Subcutaneous abdominal adipose tissue (tissue), 5 donors: Measurements from ENCODE around the gene NRM.

ENCODE experiments used
- H3K27ac ChIP-seq: one replicate; pipeline ENCODE4 v1.7.0; 2013; ENCODE audit warnings: low read depth, mild to moderate bottlenecking, inconsistent platforms, low read length, moderate library complexity
- H3K27me3 ChIP-seq, 5 donors: one replicate each; pipeline ENCODE4 v1.7.0; 2013; ENCODE audit warnings: low read length in 5 of 5, inconsistent platforms in 1 of 5; ENCODE audit not compliant: control insufficient read depth in 5 of 5, insufficient read depth in 4 of 5
- H3K36me3 ChIP-seq, 5 donors: one replicate each; pipeline ENCODE4 v1.7.0; 2013; ENCODE audit warnings: low read length in 5 of 5; ENCODE audit not compliant: control insufficient read depth in 5 of 5, insufficient read depth in 5 of 5
- H3K4me1 ChIP-seq, 5 donors: one replicate each; pipeline ENCODE4 v1.7.0; 2013; ENCODE audit warnings: low read length in 5 of 5, mild to moderate bottlenecking in 3 of 5, moderate library complexity in 1 of 5; ENCODE audit not compliant: control insufficient read depth in 5 of 5, insufficient read depth in 5 of 5
- H3K4me3 ChIP-seq, 5 donors: one replicate each; pipeline ENCODE4 v1.7.0; 2013; ENCODE audit warnings: low read length in 5 of 5, low read depth in 1 of 5
- H3K9ac ChIP-seq, 5 donors: one replicate each; pipeline ENCODE4 v1.7.0; 2013; ENCODE audit warnings: low read length in 5 of 5, mild to moderate bottlenecking in 4 of 5, moderate library complexity in 3 of 5
- H3K9me3 ChIP-seq, 5 donors: one replicate each; pipeline ENCODE4 v1.7.0; 2013; ENCODE audit warnings: low read length in 5 of 5; ENCODE audit not compliant: control insufficient read depth in 5 of 5
- donor health status: healthy.
- donor health status: healthy.
- donor health status: healthy.
- donor health status: healthy.
- donor health status: healthy.

The NRM gene, protein sequence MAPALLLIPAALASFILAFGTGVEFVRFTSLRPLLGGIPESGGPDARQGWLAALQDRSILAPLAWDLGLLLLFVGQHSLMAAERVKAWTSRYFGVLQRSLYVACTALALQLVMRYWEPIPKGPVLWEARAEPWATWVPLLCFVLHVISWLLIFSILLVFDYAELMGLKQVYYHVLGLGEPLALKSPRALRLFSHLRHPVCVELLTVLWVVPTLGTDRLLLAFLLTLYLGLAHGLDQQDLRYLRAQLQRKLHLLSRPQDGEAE

GRCh38 chr6:30690403-30691207 is at the start of gene NRM:
Gene NRM, minus strand, starts transcription at chr6:30690984. Its CDS starts 10 bp downstream, at chr6:30690974.
- peaks cover 0 to 4% (median 0%) of the 10 kb centered on the region in 5 donors for H3K27me3 ChIP-seq
- H3K9me3 ChIP-seq: no peaks in the 10 kb centered on the region
- peak within 1 kb of the TSS; percentile 40 to 82 (median 61) for H3K9ac ChIP-seq
- H3K4me1 ChIP-seq: peaks cover 8 to 55% (median 50%) of the 10 kb centered on the region in 5 donors
- H3K27ac ChIP-seq: peak within 1 kb of the TSS; percentile 100
- H3K4me3 ChIP-seq: peak within 1 kb of the TSS; percentile 52 to 97 (median 80)
- H3K36me3 ChIP-seq: no peaks in the 10 kb centered on the region

- Histone ChIP-seq H3K36me3 (peaks cover 15 to 53% (median 42%) of the 10 kb centered on the region in 5 donors), H3K27ac (peak overlapping the region; percentile 89), H3K4me3 (no peak overlapping the region), H3K9me3 (no peaks in the 10 kb centered on the region), H3K27me3 (no peaks in the 10 kb centered on the region), H3K9ac (no peak overlapping the region), H3K4me1 (peaks cover 18 to 71% (median 43%) of the 10 kb centered on the region in 5 donors)
These were observed 49.7 kb upstream of the NRM start for GRCh38 chr6:30740540-30740870.

GRCh38 chr6:30738532-30738931 is 47.7 kb upstream of the NRM start:
- H3K36me3 ChIP-seq: peaks cover 15 to 72% (median 56%) of the 10 kb centered on the region in 5 donors
- no peak overlapping the region for H3K27ac ChIP-seq
- no peaks in the 10 kb centered on the region for H3K9me3 ChIP-seq
- no peaks in the 10 kb centered on the region for H3K27me3 ChIP-seq
- no peak overlapping the region for H3K4me3 ChIP-seq
- H3K9ac ChIP-seq: no peak overlapping the region
- peaks cover 17 to 55% (median 29%) of the 10 kb centered on the region in 5 donors for H3K4me1 ChIP-seq

DNA sequence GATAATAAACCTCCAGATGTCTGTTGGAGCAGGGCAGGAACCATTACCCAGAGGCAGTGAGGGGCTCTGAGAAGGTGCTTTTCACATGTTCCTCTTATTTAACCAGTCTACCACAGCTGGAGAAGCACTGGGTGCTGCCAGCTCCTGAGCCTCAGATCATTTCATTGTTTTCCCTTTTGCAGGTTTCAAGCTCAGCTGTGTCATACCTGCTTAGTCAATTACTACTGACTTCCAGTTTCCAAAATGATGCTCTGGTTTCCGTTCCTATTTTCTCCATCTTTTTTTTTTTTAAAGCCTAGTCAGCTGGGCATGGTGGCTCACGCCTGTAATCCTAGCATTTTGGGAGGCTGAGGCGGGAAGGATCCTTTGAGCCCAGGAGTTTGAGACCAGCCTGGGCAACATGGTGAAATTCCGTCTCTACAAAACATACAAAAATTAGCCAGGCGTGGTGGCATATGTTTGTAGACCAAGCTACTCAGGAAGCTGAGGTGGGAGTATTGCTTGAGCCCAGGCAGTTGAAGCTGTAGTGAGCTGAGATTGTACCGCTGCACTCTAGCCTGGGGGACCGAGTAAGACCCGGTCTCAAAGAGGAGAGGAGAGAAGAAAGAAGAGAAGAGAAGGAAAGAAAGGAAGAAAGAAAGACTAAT is 45.0 kb upstream of the NRM start:
- no peaks in the 10 kb centered on the region for H3K27me3 ChIP-seq
- no peak overlapping the region for H3K4me3 ChIP-seq
- H3K36me3 ChIP-seq: peaks cover 15 to 90% (median 72%) of the 10 kb centered on the region in 5 donors
- no peak overlapping the region for H3K9ac ChIP-seq
- H3K27ac ChIP-seq: no peak overlapping the region
- no peaks in the 10 kb centered on the region for H3K9me3 ChIP-seq
- peaks cover 2 to 36% (median 10%) of the 10 kb centered on the region in 5 donors for H3K4me1 ChIP-seq

- peaks cover 0 to 17% (median 15%) of the 10 kb centered on the region in 5 donors for H3K4me1 ChIP-seq
- H3K9me3 ChIP-seq: no peaks in the 10 kb centered on the region
- no peaks in the 10 kb centered on the region for H3K27me3 ChIP-seq
- no peak overlapping the region for H3K4me3 ChIP-seq
- H3K9ac ChIP-seq: no peak overlapping the region
- peaks cover 0 to 88% (median 71%) of the 10 kb centered on the region in 5 donors for H3K36me3 ChIP-seq
- no peak overlapping the region for H3K27ac ChIP-seq
These were observed 41.6 kb upstream of the NRM start for GRCh38 chr6:30732237-30732943.

GRCh38 chr6:30730601-30731435 is 40.0 kb upstream of the NRM start:
- H3K9me3 ChIP-seq: no peaks in the 10 kb centered on the region
- H3K4me1 ChIP-seq: peaks cover 0 to 15% (median 9%) of the 10 kb centered on the region in 5 donors
- no peak overlapping the region for H3K27ac ChIP-seq
- H3K9ac ChIP-seq: no peak overlapping the region
- peaks cover 3 to 87% (median 73%) of the 10 kb centered on the region in 5 donors for H3K36me3 ChIP-seq
- no peaks in the 10 kb centered on the region for H3K27me3 ChIP-seq
- no peak overlapping the region for H3K4me3 ChIP-seq

DNA sequence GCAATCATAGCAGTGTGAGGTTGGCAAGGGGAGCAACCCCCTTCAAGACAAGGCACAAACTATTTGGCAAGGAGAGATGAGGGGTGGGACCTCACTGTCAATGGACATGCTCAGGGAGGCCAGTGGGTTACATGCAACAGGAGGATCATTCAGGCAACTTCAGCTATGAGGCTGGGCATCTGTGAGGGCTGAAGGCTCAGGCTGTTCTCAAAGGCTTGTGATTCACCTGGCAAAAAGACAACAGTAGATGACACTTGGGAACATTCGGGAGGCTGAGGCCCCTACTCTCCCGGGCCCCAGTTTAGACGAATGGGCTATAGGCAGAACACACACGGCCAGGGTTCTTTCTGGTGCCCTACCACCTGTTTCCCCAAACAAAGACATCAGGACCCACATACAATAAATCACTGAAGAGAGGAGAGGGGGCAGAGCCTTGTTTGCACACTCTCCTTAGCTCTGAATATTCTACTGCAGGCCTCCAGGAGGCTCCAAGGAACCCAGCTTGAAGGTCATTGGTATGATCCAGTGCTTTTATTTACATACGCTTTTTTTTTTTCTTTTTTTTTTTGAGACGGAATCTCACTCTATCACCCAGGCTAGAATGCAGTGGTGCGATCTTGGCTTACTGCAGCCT is 37.3 kb upstream of the NRM start:
- Histone ChIP-seq H3K9me3 (no peaks in the 10 kb centered on the region), H3K27ac (no peak overlapping the region), H3K4me1 (peaks cover 3 to 22% (median 13%) of the 10 kb centered on the region in 5 donors), H3K9ac (no peak overlapping the region), H3K4me3 (no peak overlapping the region), H3K36me3 (peaks cover 7 to 88% (median 80%) of the 10 kb centered on the region in 5 donors), H3K27me3 (no peaks in the 10 kb centered on the region)

GRCh38 chr6:30726506-30727413 is 36.0 kb upstream of the NRM start:
- Histone ChIP-seq H3K9me3 (no peaks in the 10 kb centered on the region), H3K36me3 (peaks cover 10 to 80% (median 76%) of the 10 kb centered on the region in 5 donors), H3K27me3 (no peaks in the 10 kb centered on the region), H3K9ac (no peak overlapping the region), H3K27ac (no peak overlapping the region), H3K4me3 (no peak overlapping the region), H3K4me1 (peaks cover 5 to 35% (median 24%) of the 10 kb centered on the region in 5 donors)
